ENCODE data around the gene CCDC57.

DNA sequence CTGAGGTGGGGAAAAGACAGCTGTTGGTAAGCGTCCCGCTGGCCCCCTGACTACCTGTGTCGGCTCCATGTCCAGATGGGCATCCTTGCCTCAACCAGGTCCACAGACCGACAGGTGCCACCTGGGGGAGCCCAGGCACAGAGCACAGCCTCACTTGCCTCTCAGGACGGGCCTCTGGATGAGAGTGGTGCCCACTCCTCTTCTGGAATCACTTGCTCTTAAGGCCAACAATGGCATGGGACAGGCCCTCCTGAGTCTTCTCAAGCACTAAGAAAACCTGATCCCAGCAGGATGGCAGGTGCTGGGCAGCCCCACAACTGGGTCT is 33.4 kb upstream of the CCDC57 start:
- TF ChIP-seq, protein P1, sequence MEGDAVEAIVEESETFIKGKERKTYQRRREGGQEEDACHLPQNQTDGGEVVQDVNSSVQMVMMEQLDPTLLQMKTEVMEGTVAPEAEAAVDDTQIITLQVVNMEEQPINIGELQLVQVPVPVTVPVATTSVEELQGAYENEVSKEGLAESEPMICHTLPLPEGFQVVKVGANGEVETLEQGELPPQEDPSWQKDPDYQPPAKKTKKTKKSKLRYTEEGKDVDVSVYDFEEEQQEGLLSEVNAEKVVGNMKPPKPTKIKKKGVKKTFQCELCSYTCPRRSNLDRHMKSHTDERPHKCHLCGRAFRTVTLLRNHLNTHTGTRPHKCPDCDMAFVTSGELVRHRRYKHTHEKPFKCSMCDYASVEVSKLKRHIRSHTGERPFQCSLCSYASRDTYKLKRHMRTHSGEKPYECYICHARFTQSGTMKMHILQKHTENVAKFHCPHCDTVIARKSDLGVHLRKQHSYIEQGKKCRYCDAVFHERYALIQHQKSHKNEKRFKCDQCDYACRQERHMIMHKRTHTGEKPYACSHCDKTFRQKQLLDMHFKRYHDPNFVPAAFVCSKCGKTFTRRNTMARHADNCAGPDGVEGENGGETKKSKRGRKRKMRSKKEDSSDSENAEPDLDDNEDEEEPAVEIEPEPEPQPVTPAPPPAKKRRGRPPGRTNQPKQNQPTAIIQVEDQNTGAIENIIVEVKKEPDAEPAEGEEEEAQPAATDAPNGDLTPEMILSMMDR (IDR thresholded peaks at IDR 0.05; ENCODE audit: low read length) = no peak
- TF ChIP-seq EZH2 (optimal IDR thresholded peaks at IDR 0.05; ENCODE audit: low read depth, low read length) (no peak), EZH2phosphoT487 (IDR thresholded peaks at IDR 0.05; ENCODE audit: low read length) (no peak)

Measured in MM.1S (cell line).